Smooth muscle cell of the brain vasculature (primary cell): ENCODE measurements around the gene GPC5.
"Not testable (repeated sequence)": the region's sequence is repeated elsewhere in the genome, so short reads cannot be mapped to it uniquely, and the experiment has no call there.

Experiments used
- DNase-seq: peaks from one replicate; pipeline ENCODE4 v3.0.0-alpha.2; 2012; ENCODE audit warnings: low read depth, low spot score

The GPC5 gene

GRCh38 chr13:91845612-91846011 lies 447.2 kb downstream of the GPC5 start:
- DNase-seq, result no peak

DNA sequence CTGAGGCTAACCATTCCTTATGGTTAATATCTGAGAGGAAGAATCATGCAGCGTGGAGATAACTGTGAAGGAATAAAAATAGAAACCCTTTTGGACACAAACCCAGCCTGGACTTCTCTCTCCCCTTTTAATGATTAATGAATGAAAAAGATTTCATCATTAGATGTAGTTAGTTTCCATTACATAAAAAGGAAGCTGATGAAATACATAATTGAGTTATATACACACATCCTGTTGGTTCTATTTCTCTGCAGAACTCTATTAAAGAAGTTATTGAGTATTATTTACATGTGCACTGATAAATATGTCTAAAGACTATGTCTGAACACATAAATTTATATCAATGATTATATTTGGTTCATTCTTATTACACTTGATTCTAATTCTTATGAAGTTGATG lies 465.3 kb downstream of the GPC5 start:
- DNase-seq, result no peak

DNA sequence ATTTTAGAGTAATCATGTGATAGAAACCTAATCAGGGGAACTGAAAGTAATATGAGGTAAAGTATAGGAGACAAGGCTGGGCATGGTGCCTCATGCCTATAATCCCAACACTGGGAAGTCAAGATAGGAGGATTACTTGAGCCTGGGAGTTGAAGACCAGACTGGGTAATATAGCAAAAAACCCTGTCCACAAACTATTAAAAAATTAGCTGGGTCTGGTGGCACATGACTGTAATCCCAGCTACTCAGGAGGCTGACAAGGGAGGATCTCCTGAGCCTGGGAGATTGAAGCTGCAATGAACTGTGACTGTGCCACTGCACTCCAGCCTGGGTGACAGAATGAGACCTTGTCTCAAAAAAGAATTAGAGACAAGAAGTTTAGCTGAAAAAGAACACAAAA lies 469.9 kb downstream of the GPC5 start:
- DNase-seq, result no peak

GRCh38 chr13:91878491-91878890 lies 480.1 kb downstream of the GPC5 start:
- no peak for DNase-seq

GRCh38 chr13:91879360-91879759 lies 480.9 kb downstream of the GPC5 start:
- DNase-seq, result no peak

DNA sequence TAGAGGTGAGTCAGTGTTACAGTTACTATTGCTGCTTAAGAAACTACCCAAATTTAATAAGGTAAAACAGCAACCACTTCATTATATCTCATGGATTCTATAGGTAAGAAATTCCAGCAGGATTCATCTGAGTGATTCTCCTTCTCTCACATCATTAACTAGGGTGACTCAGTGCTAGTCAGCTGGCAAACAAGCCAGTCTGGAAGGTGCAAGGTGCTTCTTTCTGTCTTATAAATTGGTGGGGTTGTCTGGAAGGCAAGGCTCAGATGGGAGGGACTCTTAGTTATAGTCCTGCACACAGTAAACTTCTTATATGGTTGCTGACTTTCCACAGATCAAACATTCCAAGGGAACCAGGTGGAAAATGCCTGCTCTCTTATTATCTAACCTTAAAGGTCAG lies 484.5 kb downstream of the GPC5 start:
- DNase-seq, result no peak

DNA sequence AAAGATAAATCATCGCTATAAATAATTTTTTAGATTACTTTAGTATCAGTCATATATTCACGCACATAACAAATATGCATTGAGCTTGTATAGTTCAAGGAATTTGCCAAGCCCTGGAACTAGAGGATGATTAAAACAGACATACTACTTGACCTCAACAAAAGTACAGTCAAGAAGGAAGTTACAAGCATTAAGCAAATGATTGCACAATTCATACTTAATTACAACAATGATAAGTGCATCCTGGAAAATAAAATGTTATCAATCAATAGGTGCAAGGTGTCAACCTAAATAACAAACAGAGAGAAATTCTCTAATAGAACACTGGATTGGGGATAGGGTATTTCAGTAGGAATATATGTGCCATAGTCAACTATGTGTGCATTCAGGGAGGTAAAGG lies 491.2 kb downstream of the GPC5 start:
- no peak for DNase-seq

DNA sequence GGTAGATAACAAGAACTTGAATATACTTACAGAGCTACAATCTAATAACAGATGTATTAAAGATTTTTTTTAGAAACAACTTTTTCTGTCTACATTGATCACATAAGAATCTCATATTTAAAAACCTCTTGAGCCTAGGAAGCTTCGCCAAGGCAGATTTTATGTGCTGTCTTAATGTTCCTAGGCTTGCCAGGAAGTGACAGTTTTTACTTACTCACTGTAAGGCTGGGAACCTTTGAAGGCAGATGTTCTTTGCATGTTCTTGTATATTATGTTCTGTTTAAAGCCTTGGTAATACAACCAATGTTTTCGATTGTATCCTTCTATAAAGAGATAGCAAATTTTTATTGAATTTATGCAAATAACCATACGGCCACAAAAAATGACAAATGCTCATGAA lies 492.7 kb downstream of the GPC5 start:
- no peak for DNase-seq

DNA sequence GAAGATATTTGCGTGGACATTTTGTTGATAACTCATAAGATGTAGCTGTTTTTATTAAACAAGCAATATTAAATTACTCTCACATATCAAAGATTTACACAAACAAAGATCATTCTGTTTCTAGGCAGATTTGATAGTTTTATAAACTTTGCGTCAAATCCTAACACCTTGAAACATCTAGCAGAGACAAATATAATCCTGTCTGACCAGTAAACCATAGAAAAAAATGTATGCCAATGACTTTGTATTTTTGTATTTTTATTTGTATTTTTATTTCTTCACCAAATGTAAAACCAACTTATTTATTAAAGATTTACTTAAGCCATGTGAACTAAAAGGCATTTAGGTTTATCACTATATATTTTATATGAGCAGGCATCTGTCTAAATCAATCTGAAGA lies 494.6 kb downstream of the GPC5 start:
- DNase-seq, result no peak

- no peak for DNase-seq
These were observed 495.9 kb downstream of the GPC5 start for GRCh38 chr13:91894316-91894715.

DNA sequence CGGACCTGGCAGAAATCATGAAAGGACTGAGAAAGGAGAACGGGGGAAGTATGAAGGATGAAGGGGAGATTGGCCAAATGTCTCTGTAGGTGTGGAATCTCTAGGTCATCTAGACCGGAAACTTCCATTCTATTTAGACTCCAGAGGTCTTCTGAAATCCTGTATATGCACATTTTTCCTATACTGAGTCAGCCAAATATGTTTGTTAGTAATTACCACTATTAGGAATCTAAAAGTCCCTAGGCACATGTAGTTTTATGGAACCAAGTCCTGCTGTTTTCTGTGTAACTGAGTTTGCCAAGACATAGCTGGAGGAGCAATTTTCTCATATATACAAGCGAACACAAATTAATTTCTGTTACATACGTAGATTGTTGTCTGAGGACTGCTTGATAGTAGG lies 498.1 kb downstream of the GPC5 start:
- no peak for DNase-seq

GRCh38 chr13:91898986-91899385 lies 500.6 kb downstream of the GPC5 start:
- not testable (repeated sequence) for DNase-seq

DNA sequence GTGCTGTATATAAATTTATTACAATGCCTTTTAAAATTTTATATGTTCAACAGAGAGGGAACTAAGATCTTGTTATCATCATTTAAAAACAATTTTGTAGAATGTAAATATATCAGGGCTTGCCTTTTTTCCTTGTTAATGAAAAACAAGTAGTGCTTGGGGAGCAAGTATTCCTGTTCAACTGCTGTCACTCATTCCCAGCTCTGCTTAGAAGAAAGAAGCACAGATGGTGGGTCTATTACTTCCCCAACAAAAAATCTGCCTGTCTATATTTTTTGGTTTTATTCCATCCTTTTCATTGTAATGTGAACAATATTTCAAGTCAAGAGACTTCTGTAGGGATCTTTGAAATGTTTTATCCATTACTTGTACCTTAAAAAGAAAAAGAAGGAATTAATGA lies 503.9 kb downstream of the GPC5 start:
- no peak for DNase-seq

- DNase-seq, result no peak
These were observed 505.6 kb downstream of the GPC5 start for GRCh38 chr13:91904005-91904404.

GRCh38 chr13:91904597-91904996 lies 506.2 kb downstream of the GPC5 start:
- no peak for DNase-seq

- no peak for DNase-seq
These were observed 509.0 kb downstream of the GPC5 start for GRCh38 chr13:91907398-91907797.

GRCh38 chr13:91909617-91910016 lies 511.2 kb downstream of the GPC5 start:
- DNase-seq, result no peak

DNA sequence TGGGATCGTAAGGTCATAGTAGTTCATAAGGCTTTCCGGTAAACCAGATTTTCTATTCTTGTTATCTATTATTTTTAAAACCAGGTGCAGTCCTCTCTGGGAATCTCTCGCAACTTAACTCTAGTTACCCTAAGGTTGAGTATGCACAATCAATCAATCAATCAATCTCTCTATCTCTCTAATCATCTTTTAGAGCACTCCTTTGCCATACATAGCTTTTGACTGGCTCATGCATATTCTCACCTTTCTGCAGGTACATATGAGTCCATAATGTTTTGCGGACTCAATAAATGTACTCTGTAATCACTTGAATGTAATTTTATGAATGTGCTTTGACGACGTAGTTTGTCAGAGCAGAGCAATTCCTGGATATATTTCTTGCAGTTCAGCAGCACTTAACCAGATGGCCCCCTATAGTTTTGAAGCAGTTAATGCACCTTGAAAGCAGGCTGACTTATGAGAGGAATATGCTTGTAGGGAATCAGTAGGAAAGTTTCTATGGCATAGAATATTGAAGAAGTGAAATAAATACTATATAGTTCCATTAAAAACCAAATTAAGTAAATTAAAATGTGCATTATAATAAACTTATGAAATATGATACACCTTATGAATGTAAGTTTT lies 524.7 kb downstream of the GPC5 start:
- DNase-seq, result no peak

GRCh38 chr13:91930687-91931086 lies 532.3 kb downstream of the GPC5 start:
- DNase-seq, result no peak

- DNase-seq, result no peak
These were observed 535.9 kb downstream of the GPC5 start for GRCh38 chr13:91934354-91934753.

DNA sequence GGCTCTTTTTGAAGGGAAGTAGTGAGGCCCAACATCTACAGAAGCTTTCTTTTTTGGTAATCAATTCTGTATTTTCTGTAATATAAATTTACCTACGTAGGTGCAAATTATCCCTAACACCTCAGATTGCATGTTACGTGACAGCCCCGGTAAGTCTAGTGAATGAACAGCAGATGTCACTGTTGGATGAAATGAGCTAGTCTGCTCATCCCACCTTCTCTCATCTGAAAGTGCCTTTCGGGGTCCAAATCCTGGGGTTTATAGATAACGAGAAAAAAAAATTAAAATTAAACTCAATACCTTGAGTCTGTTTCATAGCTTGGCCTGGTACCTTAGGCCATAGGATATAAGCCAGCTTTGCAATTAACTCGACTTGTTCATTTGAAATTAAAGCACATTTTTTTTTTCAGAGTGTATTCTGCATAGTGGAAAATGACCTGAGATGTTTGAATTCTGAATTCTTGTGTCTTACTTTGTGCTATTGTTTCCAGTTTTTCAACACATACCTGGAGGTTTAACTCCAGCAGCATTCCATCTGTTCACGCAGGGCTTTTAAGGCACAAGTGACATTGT lies 548.2 kb downstream of the GPC5 start:
- no peak for DNase-seq

DNA sequence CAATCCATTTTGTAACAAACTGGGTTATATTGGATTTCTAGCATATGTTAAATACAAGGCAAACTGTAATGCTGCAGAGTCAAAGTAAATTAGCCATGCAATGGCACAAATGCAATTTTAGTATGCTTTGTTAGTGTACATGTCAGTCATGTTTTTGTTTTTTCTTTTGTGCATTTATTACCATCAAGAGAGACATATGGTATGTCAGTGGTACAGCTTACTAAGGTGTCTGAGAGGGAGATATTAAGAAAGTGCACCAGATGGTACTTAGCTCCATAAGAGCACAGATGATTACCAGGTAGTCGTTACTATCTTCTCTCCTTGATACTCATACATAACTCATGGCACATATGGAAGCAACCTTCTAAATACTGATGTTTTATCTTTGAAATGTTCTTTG lies 550.3 kb downstream of the GPC5 start:
- no peak for DNase-seq

DNA sequence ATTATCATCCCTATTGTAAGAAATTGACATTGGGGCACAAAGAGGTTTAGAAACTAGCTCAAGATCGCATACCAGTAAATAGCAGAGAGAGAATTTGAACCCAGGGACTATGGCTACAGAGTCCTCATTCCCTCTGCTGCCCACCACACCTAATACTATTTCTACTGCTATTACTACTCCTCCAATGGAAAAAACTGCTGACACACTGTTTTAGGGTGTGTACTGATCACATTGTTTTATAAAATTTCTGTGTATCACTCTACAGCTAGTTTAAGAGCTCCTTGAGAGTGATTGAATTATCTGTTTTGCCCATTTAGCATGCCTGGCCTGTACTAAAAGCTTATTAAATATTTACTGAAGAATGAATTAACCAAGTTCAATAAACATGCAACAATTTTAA lies 552.4 kb downstream of the GPC5 start:
- DNase-seq, result no peak
